IMR-90 (cell line): ENCODE results near the gene CYFIP2. TPM values are rescaled to one million over a fixed set of nuclear protein-coding genes. Genes with fewer than 3 reads are reported as not detected.

Experiments used
- ATAC-seq: fragments of 200-7000 bp; cut with Tn5 transposase; 2 replicates; pipeline ENCODE4 v1.9.1; 2020; ENCODE audit warnings: low read depth, mild to moderate bottlenecking, moderate library complexity
- BruUV-seq: library from RNA; stranded (reverse); fragments of 400-500 nt; replicated peaks from 2 replicates; lab custom pipeline; 2021; lab: Mats Ljungman, UMichigan
- CTCF ChIA-PET: fragments of 300-600 bp; formaldehyde crosslinking; extraction: SDS; loops from one replicate; lab custom pipeline; 2021; ENCODE audit warnings: antibody characterized with exemption; lab: Yijun Ruan, JAX
- POLR2A ChIA-PET: fragments of 300-600 bp; sonication (Branson Sonifier 250); formaldehyde crosslinking; loops from one replicate; lab custom pipeline; 2022; ENCODE audit warnings: antibody characterized with exemption; ENCODE audit not compliant: unreplicated experiment; lab: Charles Lee
- DNase-seq: peaks from one replicate; pipeline ENCODE4 v3.0.0; 2013
- H2AFZ ChIP-seq: replicated peaks from 2 replicates; pipeline ENCODE3; 2013; ENCODE audit warnings: low read length, mild to moderate bottlenecking; ENCODE audit not compliant: poor library complexity
- H2AK5ac ChIP-seq: 2 replicates; pipeline ENCODE4 v1.6.1; 2013; ENCODE audit warnings: low read depth, low read length, inconsistent platforms
- H2AK9ac ChIP-seq: replicated peaks from 2 replicates; pipeline ENCODE3; 2013; ENCODE audit warnings: mild to moderate bottlenecking, low read depth, low read length, moderate library complexity; ENCODE audit not compliant: poor library complexity
- H2BK120ac ChIP-seq: 2 replicates; pipeline ENCODE4 v1.6.1; 2013; ENCODE audit warnings: low read depth, low read length, inconsistent platforms
- H2BK15ac ChIP-seq: 3 replicates; pipeline ENCODE4 v1.6.1; 2013; ENCODE audit warnings: low read depth, low read length, inconsistent platforms
- H2BK20ac ChIP-seq: 2 replicates; pipeline ENCODE4 v1.6.1; 2013; ENCODE audit warnings: low read depth, mild to moderate bottlenecking, inconsistent platforms, low read length, moderate library complexity
- H2BK5ac ChIP-seq: 2 replicates; pipeline ENCODE4 v1.6.1; 2013; ENCODE audit warnings: mild to moderate bottlenecking, low read depth, low read length, inconsistent platforms; ENCODE audit not compliant: poor library complexity, severe bottlenecking
- H3K14ac ChIP-seq: replicated peaks from 2 replicates; pipeline ENCODE4 v1.6.1; 2013; ENCODE audit warnings: low read depth, low read length, inconsistent platforms
- H3K18ac ChIP-seq: 2 replicates; pipeline ENCODE4 v1.6.1; 2013; ENCODE audit warnings: low read depth, low read length, control low read depth
- H3K23ac ChIP-seq: 2 replicates; pipeline ENCODE4 v1.6.1; 2013; ENCODE audit warnings: low read depth, low read length, inconsistent platforms
- H3K27ac ChIP-seq: 2 replicates; pipeline ENCODE4 v1.5.1; 2013; ENCODE audit warnings: mild to moderate bottlenecking, control low read depth, low read length; ENCODE audit not compliant: insufficient read depth
- H3K27me3 ChIP-seq: 2 replicates; pipeline ENCODE4 v1.6.1; 2013; ENCODE audit warnings: low read length; ENCODE audit not compliant: control insufficient read depth, insufficient read depth
- H3K36me3 ChIP-seq: 2 replicates; pipeline ENCODE4 v1.6.1; 2013; ENCODE audit warnings: low read length, mixed read lengths; ENCODE audit not compliant: control insufficient read depth, insufficient read depth
- H3K4ac ChIP-seq: 2 replicates; pipeline ENCODE4 v1.6.1; 2013; ENCODE audit warnings: low read depth, low read length, inconsistent platforms
- H3K4me1 ChIP-seq: 2 replicates; pipeline ENCODE4 v1.6.1; 2013; ENCODE audit warnings: low read length, mixed read lengths; ENCODE audit not compliant: control insufficient read depth, insufficient read depth
- H3K4me2 ChIP-seq: 2 replicates; pipeline ENCODE4 v1.6.1; 2013; ENCODE audit warnings: low read depth, mild to moderate bottlenecking, control low read depth, low read length, moderate library complexity
- H3K4me3 ChIP-seq: 2 replicates; pipeline ENCODE4 v1.5.1; 2013; ENCODE audit warnings: low read depth, mild to moderate bottlenecking, control low read depth, low read length, moderate library complexity; ENCODE audit not compliant: insufficient read depth
- H3K56ac ChIP-seq: 2 replicates; pipeline ENCODE4 v1.6.1; 2013; ENCODE audit warnings: low read length, inconsistent platforms; ENCODE audit not compliant: insufficient read depth; ENCODE audit errors: extremely low read depth
- H3K79me1 ChIP-seq, 2 experiments: 2 replicates each; pipeline ENCODE4 v1.6.1; 2013; ENCODE audit warnings: low read length in 2 of 2, inconsistent platforms in 1 of 2, low read depth in 1 of 2
- H3K9ac ChIP-seq: 2 replicates; pipeline ENCODE4 v1.6.1; 2013; ENCODE audit warnings: low read depth, low read length, control low read depth
- H3K9me1 ChIP-seq: 2 replicates; pipeline ENCODE4 v1.6.1; 2013; ENCODE audit warnings: low read length, inconsistent platforms; ENCODE audit not compliant: insufficient read depth
- H3K9me3 ChIP-seq: 2 replicates; pipeline ENCODE4 v1.6.1; 2013; ENCODE audit warnings: low read length; ENCODE audit not compliant: control insufficient read depth, insufficient read depth
- H4K20me1 ChIP-seq: 2 replicates; pipeline ENCODE4 v1.6.1; 2013; ENCODE audit warnings: low read length, inconsistent platforms; ENCODE audit not compliant: insufficient read depth
- H4K5ac ChIP-seq: 2 replicates; pipeline ENCODE4 v1.6.1; 2013; ENCODE audit warnings: mild to moderate bottlenecking, low read depth, low read length, control low read depth
- H4K8ac ChIP-seq, 2 experiments: 2 replicates each; pipeline ENCODE4 v1.6.1; 2013; ENCODE audit warnings: low read depth in 2 of 2, low read length in 2 of 2, control low read depth in 1 of 2, inconsistent platforms in 1 of 2
- H4K91ac ChIP-seq: 2 replicates; pipeline ENCODE4 v1.6.1; 2013; ENCODE audit warnings: low read depth, low read length, inconsistent platforms; ENCODE audit not compliant: insufficient read depth
- BHLHE40 ChIP-seq: fragments of 150-350 bp; IDR thresholded peaks from 2 replicates; pipeline ENCODE4 v1.6.1; 2016; ENCODE audit warnings: mild to moderate bottlenecking, low read depth, low read length
- CEBPB ChIP-seq: IDR thresholded peaks from 2 replicates; pipeline ENCODE4 v1.6.1; 2012; ENCODE audit warnings: low read depth, low read length, improper control_type of control experiment
- CHD1 ChIP-seq: IDR thresholded peaks from 2 replicates; pipeline ENCODE4 v1.6.1; 2012; ENCODE audit warnings: low read depth, low read length, improper control_type of control experiment
- FOS ChIP-seq: fragments of 150-350 bp; IDR thresholded peaks from 2 replicates; pipeline ENCODE4 v1.6.1; 2016; ENCODE audit warnings: low read depth, low read length
- MAFK ChIP-seq: IDR thresholded peaks from 2 replicates; pipeline ENCODE4 v1.6.1; 2012; ENCODE audit warnings: low read depth, low read length, improper control_type of control experiment
- MAZ ChIP-seq: IDR thresholded peaks from 2 replicates; pipeline ENCODE4 v1.6.1; 2012; ENCODE audit warnings: low read depth, mild to moderate bottlenecking, low read length, improper control_type of control experiment, moderate library complexity, borderline replicate concordance
- MXI1 ChIP-seq: IDR thresholded peaks from 2 replicates; pipeline ENCODE4 v1.6.1; 2012; ENCODE audit warnings: low read depth, mild to moderate bottlenecking, low read length, moderate library complexity, borderline replicate concordance
- NFE2L2 ChIP-seq: fragments of 150-350 bp; IDR thresholded peaks from 2 replicates; pipeline ENCODE4 v1.6.1; 2016; ENCODE audit warnings: low read depth, mild to moderate bottlenecking, low read length
- POLR2A ChIP-seq: IDR thresholded peaks from 2 replicates; pipeline ENCODE4 v1.6.1; 2012; ENCODE audit warnings: mild to moderate bottlenecking, low read depth, low read length
- RAD21 ChIP-seq: IDR thresholded peaks from 2 replicates; pipeline ENCODE4 v1.6.1; 2012; ENCODE audit warnings: low read length, improper control_type of control experiment
- RCOR1 ChIP-seq: IDR thresholded peaks from 2 replicates; pipeline ENCODE4 v1.6.1; 2012; ENCODE audit warnings: mild to moderate bottlenecking, low read length, improper control_type of control experiment; ENCODE audit not compliant: insufficient replicate concordance
- RFX5 ChIP-seq: IDR thresholded peaks from 2 replicates; pipeline ENCODE4 v1.8.0; 2012; ENCODE audit warnings: low read depth, mild to moderate bottlenecking, low read length, moderate library complexity
- SMC3 ChIP-seq: fragments of 150-350 bp; IDR thresholded peaks from 2 replicates; pipeline ENCODE4 v1.6.1; 2016; ENCODE audit warnings: low read depth, mild to moderate bottlenecking, antibody characterized with exemption, low read length, moderate library complexity
- USF2 ChIP-seq: fragments of 150-350 bp; IDR thresholded peaks from 2 replicates; pipeline ENCODE4 v1.6.1; 2017; ENCODE audit warnings: mild to moderate bottlenecking, antibody characterized with exemption, low read length, low read depth
- WGBS, 2 experiments: methylation state at CpG; one replicate each; pipeline versions ENCODE4 v1.1.5 to v1.1.7; 2013; ENCODE audit warnings: missing lambda C conversion rate in 2 of 2; ENCODE audit not compliant: insufficient read length in 1 of 2; ENCODE audit errors: extremely low coverage in 2 of 2; 5-methylcytosine and 5-hydroxymethylcytosine counted together
- dilution Hi-C: fragments of 300-500 bp; cut with HindIII; formaldehyde crosslinking; loops from one replicate; pipeline ENCODE4 v1.14.3; 2018; ENCODE audit warnings: low sequenced_read_pairs; ENCODE audit not compliant: unreplicated experiment
- in situ Hi-C: fragments of 300-500 bp; cut with MboI; formaldehyde crosslinking; loops from 3 replicates; pipeline ENCODE4 v1.14.3; 2019; ENCODE audit warnings: low sequenced_read_pairs, inconsistent platforms, mixed read lengths
- intact Hi-C: fragments of 100-400 bp; cut with micrococcal nuclease; formaldehyde crosslinking; loops from 2 replicates; pipeline ENCODE4 v1.10.0; 2022
- polyA plus RNA-seq, 3 experiments: library from polyadenylated mRNA; depleted of rRNA; stranded (reverse); fragments of >200 nt; gene quantifications; 2 replicates each; pipeline ENCODE4 v1.2.3, GENCODE V29; 2012; ENCODE audit warnings: low replicate concordance in 1 of 3
- total RNA-seq: library from RNA; depleted of rRNA; stranded (reverse); fragments of >200 nt; gene quantifications from 2 replicates; pipeline ENCODE4 v1.2.3, GENCODE V29; 2012
- TF ChIP-seq, protein P1 (sequence below): conservative IDR thresholded peaks from 2 replicates; pipeline ENCODE4 v1.5.1; 2012; ENCODE audit warnings: mild to moderate bottlenecking, low read depth, low read length, improper control_type of control experiment
- TF ChIP-seq, protein P2 (sequence below): fragments of 150-350 bp; IDR thresholded peaks from 2 replicates; pipeline ENCODE4 v1.6.1; 2016; ENCODE audit warnings: low read depth, mild to moderate bottlenecking, low read length, moderate library complexity, borderline replicate concordance

The CYFIP2 gene
- total and polyA plus RNA-seq, 2 of the 4 experiments (the other 2 are of a cell fraction), result 6.8 to 13.4 TPM

DNA sequence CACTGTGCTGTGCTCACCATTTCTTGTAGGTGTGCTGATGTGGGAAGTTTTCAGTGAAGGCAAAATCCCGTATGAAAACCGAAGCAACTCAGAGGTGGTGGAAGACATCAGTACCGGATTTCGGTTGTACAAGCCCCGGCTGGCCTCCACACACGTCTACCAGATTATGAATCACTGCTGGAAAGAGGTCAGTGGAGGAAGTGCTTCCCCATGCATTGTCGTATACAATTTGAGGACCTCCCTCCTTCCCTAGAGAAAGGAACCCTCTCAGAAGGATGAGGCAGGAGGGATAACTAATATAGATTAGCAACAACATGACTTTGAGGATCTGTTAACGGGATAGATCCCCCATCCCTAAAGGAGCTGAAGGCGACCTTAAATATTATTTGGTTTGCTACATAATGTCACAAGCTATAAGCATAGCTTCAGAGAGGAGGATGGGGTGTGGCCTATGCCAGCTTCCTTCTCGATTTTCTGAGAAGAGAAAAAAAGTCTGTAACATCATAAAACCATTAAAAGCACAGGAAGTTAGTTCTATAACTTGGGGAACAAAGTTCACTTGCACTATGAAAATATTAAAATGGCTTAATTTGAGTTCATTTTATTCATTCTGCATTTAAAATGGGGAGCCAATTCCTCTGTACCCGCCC lies 17.0 kb upstream of the CYFIP2 start:
- no peak for ATAC-seq
- POLR2A ChIA-PET, result no interaction called here

More for the DNA sequence above, 17.0 kb upstream of the CYFIP2 start:
- Histone ChIP-seq H3K27ac (no peak overlapping the region), H3K79me1 (no peaks in the 10 kb centered on the region), H3K18ac (no peak overlapping the region), H4K5ac (no peak overlapping the region), H2BK20ac (no peak overlapping the region), H3K56ac (no peak overlapping the region), H3K27me3 (peaks cover 2% of the 10 kb centered on the region), H4K8ac (no peak overlapping the region), H2AK9ac (no peak overlapping the region), H3K14ac (no peak overlapping the region), H3K9me1 (no peaks in the 10 kb centered on the region), H3K4ac (no peak overlapping the region), H2BK5ac (no peak overlapping the region), H2BK120ac (no peak overlapping the region), H4K20me1 (no peaks in the 10 kb centered on the region), H2BK15ac (no peak overlapping the region), H2AFZ (no peak overlapping the region), H3K4me3 (no peak overlapping the region), H3K9ac (no peak overlapping the region), H2AK5ac (no peak overlapping the region), H3K23ac (no peak overlapping the region), H3K36me3 (no peaks in the 10 kb centered on the region), H3K9me3 (no peaks in the 10 kb centered on the region), H4K91ac (no peak overlapping the region), H3K4me1 (no peaks in the 10 kb centered on the region; the same call in 1 of the 2 replicates), H3K4me2 (no peak overlapping the region)
- WGBS, 2 experiments, result no CpG with 5 or more reads among the region's 11 CpGs
- CTCF ChIA-PET, result no interaction called here
- TF ChIP-seq MAZ (no peak), NFE2L2 (no peak), RFX5 (no peak), POLR2A (no peak), SMC3 (no peak), CEBPB (no peak), BHLHE40 (no peak), RAD21 (no peak), RCOR1 (no peak), USF2 (no peak), FOS (no peak), CHD1 (no peak), MXI1 (no peak), MAFK (no peak)
- TF ChIP-seq, protein P1, sequence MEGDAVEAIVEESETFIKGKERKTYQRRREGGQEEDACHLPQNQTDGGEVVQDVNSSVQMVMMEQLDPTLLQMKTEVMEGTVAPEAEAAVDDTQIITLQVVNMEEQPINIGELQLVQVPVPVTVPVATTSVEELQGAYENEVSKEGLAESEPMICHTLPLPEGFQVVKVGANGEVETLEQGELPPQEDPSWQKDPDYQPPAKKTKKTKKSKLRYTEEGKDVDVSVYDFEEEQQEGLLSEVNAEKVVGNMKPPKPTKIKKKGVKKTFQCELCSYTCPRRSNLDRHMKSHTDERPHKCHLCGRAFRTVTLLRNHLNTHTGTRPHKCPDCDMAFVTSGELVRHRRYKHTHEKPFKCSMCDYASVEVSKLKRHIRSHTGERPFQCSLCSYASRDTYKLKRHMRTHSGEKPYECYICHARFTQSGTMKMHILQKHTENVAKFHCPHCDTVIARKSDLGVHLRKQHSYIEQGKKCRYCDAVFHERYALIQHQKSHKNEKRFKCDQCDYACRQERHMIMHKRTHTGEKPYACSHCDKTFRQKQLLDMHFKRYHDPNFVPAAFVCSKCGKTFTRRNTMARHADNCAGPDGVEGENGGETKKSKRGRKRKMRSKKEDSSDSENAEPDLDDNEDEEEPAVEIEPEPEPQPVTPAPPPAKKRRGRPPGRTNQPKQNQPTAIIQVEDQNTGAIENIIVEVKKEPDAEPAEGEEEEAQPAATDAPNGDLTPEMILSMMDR, result no peak
- TF ChIP-seq, protein P2, sequence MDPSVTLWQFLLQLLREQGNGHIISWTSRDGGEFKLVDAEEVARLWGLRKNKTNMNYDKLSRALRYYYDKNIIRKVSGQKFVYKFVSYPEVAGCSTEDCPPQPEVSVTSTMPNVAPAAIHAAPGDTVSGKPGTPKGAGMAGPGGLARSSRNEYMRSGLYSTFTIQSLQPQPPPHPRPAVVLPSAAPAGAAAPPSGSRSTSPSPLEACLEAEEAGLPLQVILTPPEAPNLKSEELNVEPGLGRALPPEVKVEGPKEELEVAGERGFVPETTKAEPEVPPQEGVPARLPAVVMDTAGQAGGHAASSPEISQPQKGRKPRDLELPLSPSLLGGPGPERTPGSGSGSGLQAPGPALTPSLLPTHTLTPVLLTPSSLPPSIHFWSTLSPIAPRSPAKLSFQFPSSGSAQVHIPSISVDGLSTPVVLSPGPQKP, result no peak
- BruUV-seq, result no TSS peak
- in situ Hi-C loops (no loop called here), dilution Hi-C loops (no loop called here), intact Hi-C loops (no loop called here)
- DNase-seq, result no peak
